GM12878 (cell line): ENCODE measurements around the gene MNAT1. TPM values are rescaled to one million over a fixed set of nuclear protein-coding genes. Genes with fewer than 3 reads are reported as not detected.
A peak's percentile ranks its signal among the peaks of the same experiment; 100 is the strongest.

Source experiments
- BRCA1 ChIP-seq: IDR thresholded peaks from 2 replicates; pipeline ENCODE4 v1.6.1; 2011; ENCODE audit warnings: low read depth, low read length, improper control_type of control experiment
- HDGF ChIP-seq: fragments of 450-650 bp; IDR thresholded peaks from 2 replicates; pipeline ENCODE4 v1.6.1; 2016; ENCODE audit warnings: antibody characterized with exemption
- KAT2A ChIP-seq: conservative IDR thresholded peaks from 2 replicates; pipeline ENCODE4 v1.6.1; 2011; ENCODE audit warnings: low read depth, low read length; ENCODE audit not compliant: control insufficient read depth
- MYC ChIP-seq: IDR thresholded peaks from 2 replicates; pipeline ENCODE4 v1.6.1; 2011; ENCODE audit warnings: mild to moderate bottlenecking, low read length, moderate library complexity, inconsistent platforms; ENCODE audit not compliant: insufficient read depth, insufficient replicate concordance, insufficient read length, severe bottlenecking
- NBN ChIP-seq: fragments of 450-650 bp; IDR thresholded peaks from 2 replicates; pipeline ENCODE4 v1.6.1; 2016
- NR2C1 ChIP-seq: fragments of 450-650 bp; IDR thresholded peaks from 2 replicates; pipeline ENCODE4 v1.6.1; 2017; ENCODE audit warnings: antibody characterized with exemption, mild to moderate bottlenecking, moderate library complexity
- PAX8 ChIP-seq: fragments of 450-650 bp; IDR thresholded peaks from 2 replicates; pipeline ENCODE4 v1.6.1; 2017; ENCODE audit warnings: mild to moderate bottlenecking, moderate library complexity
- RELA ChIP-seq: fragments of 450-650 bp; IDR thresholded peaks from 2 replicates; pipeline ENCODE4 v1.8.0; 2014; ENCODE audit warnings: borderline replicate concordance; ENCODE audit not compliant: partially characterized antibody
- SMC3 ChIP-seq: IDR thresholded peaks from 2 replicates; pipeline ENCODE4 v1.6.1; 2011; ENCODE audit warnings: low read length, improper control_type of control experiment, borderline replicate concordance
- SPI1 ChIP-seq: IDR thresholded peaks from 2 replicates; pipeline ENCODE4 v1.6.1; 2011; ENCODE audit warnings: low read depth, mild to moderate bottlenecking, low read length, moderate library complexity, borderline replicate concordance; ENCODE audit not compliant: insufficient read depth
- SRF ChIP-seq, 2 experiments: IDR thresholded peaks; 2 replicates each; pipeline ENCODE4 v1.6.1; 2011; ENCODE audit warnings: low read depth in 2 of 2, low read length in 2 of 2, mild to moderate bottlenecking in 1 of 2, moderate library complexity in 1 of 2
- STAT1 ChIP-seq: fragments of 450-650 bp; conservative IDR thresholded peaks from 2 replicates; pipeline ENCODE4 v1.6.1; 2014; ENCODE audit warnings: antibody characterized with exemption, mild to moderate bottlenecking
- TBL1XR1 ChIP-seq: IDR thresholded peaks from 2 replicates; pipeline ENCODE4 v1.6.1; 2012; ENCODE audit warnings: low read depth, low read length, improper control_type of control experiment
- TCF12 ChIP-seq: IDR thresholded peaks from 2 replicates; pipeline ENCODE4 v1.6.1; 2011; ENCODE audit warnings: low read depth, mild to moderate bottlenecking, low read length
- WRNIP1 ChIP-seq: IDR thresholded peaks from 2 replicates; pipeline ENCODE4 v1.6.1; 2011; ENCODE audit warnings: low read depth, low read length, improper control_type of control experiment, borderline replicate concordance
- YBX1 ChIP-seq: fragments of 450-650 bp; IDR thresholded peaks from 2 replicates; pipeline ENCODE4 v1.6.1; 2016; ENCODE audit warnings: antibody characterized with exemption
- ZNF24 ChIP-seq: fragments of 450-650 bp; IDR thresholded peaks from 2 replicates; pipeline ENCODE4 v1.6.1; 2017; ENCODE audit warnings: antibody characterized with exemption, mild to moderate bottlenecking
- polyA plus RNA-seq, 11 experiments: library from polyadenylated mRNA; depleted of rRNA in 4 of 11; unstranded in 6 of 11; stranded (reverse) in 5 of 11; fragments of >200 nt; fragmentation: Nextera tagmentation in 4 of 11; fragmentation: Illumina TruSeq in 1 of 11; extraction: Ambion mirVana in 4 of 11; extraction: Trizol in 1 of 11; gene quantifications; 1 replicate in 1 of 11; 2 replicates in 10 of 11; pipeline versions ENCODE4 v1.2.1 to v1.2.3, GENCODE V29; 2011 to 2016; ENCODE audit warnings: inconsistent platforms in 2 of 11, missing spikeins in 2 of 11, low read depth in 1 of 11
- total RNA-seq, 4 experiments: library from RNA; depleted of rRNA in 3 of 4; stranded (reverse); fragments of >200 nt in 3 of 4; fragmentation: Illumina TruSeq in 1 of 4; extraction: Trizol in 1 of 4; gene quantifications; 2 replicates each; pipeline versions ENCODE4 v1.2.1 to v1.2.3, GENCODE V29; 2013 to 2021
- TF ChIP-seq, protein P1 (sequence below): fragments of 450-650 bp; IDR thresholded peaks from 2 replicates; pipeline ENCODE4 v1.6.1; 2017; ENCODE audit warnings: mild to moderate bottlenecking, moderate library complexity
- TF ChIP-seq, protein P2 (sequence below): fragments of 150-350 bp; IDR thresholded peaks from 2 replicates; pipeline ENCODE4 v1.6.1; 2014; ENCODE audit warnings: mild to moderate bottlenecking, low read depth, low read length
- TF ChIP-seq, protein P3 (sequence below): fragments of 450-650 bp; IDR thresholded peaks from 2 replicates; pipeline ENCODE4 v1.6.1; 2016; ENCODE audit warnings: mild to moderate bottlenecking

The MNAT1 gene
- total and polyA plus RNA-seq, 10 of the 15 experiments (the other 5 are each of a cell fraction or from before 2014, with no cell fraction given), result 26.5 to 67.4 (median 40.8) TPM

DNA sequence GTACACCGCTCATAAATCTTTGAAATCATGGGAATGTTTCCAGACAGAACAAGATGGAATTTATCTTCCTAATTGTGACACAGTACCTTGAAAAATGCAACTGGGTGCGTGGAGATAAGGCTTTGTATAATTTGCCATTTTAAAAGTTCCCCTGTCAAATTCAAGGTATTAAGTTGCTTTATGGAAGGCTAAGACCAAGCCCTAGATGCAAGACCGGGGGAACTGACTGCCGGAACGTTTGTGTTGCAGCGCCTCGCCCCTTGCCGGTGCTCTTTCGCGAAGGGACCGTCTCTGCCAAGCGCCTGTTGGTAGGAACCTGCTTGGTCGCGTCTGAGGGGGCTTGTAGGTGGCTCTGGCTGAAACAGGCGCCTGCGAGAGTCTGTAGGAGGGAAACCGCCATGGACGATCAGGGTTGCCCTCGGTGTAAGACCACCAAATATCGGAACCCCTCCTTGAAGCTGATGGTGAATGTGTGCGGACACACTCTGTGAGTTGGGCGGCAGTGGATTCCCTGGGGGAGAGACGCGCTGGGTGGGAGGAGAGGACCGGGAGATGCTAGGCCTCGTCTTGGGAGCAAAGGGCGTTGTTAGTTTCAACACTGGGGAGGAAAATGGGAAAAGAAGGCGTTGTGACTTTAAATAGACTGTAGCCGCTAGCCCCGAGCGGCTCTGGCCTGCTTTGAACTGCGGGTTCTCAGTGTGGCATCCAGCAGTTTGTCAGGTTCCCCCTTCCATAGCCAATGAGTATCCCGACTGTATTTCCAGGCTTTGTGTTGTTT, at the start of gene MNAT1 (continued):
- TF ChIP-seq RELA (peak; percentile 67), KAT2A (no peak), BRCA1 (no peak), SRF (IDR thresholded peaks at IDR 0.05; ENCODE audit: low read depth in 2 of 2, low read length in 2 of 2) (peak in 1 of 2 experiments; percentile 89; a peak in 2 of 4 replicates), STAT1 (no peak), SMC3 (peak; percentile 28; the same call in 1 of the 2 replicates), PAX8 (no peak), TCF12 (peak; percentile 72), NR2C1 (no peak), WRNIP1 (no peak; the same call in 1 of the 2 replicates), HDGF (0 out of 2 replicates have a peak, but pooled peaks have one; percentile 35), MYC (no peak), SPI1 (no peak), YBX1 (no peak), ZNF24 (peak; percentile 80; the same call in 1 of the 2 replicates), TBL1XR1 (no peak), NBN (peak; percentile 88)
- TF ChIP-seq, protein P1, sequence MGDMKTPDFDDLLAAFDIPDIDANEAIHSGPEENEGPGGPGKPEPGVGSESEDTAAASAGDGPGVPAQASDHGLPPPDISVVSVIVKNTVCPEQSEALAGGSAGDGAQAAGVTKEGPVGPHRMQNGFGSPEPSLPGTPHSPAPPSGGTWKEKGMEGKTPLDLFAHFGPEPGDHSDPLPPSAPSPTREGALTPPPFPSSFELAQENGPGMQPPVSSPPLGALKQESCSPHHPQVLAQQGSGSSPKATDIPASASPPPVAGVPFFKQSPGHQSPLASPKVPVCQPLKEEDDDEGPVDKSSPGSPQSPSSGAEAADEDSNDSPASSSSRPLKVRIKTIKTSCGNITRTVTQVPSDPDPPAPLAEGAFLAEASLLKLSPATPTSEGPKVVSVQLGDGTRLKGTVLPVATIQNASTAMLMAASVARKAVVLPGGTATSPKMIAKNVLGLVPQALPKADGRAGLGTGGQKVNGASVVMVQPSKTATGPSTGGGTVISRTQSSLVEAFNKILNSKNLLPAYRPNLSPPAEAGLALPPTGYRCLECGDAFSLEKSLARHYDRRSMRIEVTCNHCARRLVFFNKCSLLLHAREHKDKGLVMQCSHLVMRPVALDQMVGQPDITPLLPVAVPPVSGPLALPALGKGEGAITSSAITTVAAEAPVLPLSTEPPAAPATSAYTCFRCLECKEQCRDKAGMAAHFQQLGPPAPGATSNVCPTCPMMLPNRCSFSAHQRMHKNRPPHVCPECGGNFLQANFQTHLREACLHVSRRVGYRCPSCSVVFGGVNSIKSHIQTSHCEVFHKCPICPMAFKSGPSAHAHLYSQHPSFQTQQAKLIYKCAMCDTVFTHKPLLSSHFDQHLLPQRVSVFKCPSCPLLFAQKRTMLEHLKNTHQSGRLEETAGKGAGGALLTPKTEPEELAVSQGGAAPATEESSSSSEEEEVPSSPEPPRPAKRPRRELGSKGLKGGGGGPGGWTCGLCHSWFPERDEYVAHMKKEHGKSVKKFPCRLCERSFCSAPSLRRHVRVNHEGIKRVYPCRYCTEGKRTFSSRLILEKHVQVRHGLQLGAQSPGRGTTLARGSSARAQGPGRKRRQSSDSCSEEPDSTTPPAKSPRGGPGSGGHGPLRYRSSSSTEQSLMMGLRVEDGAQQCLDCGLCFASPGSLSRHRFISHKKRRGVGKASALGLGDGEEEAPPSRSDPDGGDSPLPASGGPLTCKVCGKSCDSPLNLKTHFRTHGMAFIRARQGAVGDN, result no peak
- TF ChIP-seq, protein P2, sequence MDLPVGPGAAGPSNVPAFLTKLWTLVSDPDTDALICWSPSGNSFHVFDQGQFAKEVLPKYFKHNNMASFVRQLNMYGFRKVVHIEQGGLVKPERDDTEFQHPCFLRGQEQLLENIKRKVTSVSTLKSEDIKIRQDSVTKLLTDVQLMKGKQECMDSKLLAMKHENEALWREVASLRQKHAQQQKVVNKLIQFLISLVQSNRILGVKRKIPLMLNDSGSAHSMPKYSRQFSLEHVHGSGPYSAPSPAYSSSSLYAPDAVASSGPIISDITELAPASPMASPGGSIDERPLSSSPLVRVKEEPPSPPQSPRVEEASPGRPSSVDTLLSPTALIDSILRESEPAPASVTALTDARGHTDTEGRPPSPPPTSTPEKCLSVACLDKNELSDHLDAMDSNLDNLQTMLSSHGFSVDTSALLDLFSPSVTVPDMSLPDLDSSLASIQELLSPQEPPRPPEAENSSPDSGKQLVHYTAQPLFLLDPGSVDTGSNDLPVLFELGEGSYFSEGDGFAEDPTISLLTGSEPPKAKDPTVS, result no peak
- TF ChIP-seq, protein P3, sequence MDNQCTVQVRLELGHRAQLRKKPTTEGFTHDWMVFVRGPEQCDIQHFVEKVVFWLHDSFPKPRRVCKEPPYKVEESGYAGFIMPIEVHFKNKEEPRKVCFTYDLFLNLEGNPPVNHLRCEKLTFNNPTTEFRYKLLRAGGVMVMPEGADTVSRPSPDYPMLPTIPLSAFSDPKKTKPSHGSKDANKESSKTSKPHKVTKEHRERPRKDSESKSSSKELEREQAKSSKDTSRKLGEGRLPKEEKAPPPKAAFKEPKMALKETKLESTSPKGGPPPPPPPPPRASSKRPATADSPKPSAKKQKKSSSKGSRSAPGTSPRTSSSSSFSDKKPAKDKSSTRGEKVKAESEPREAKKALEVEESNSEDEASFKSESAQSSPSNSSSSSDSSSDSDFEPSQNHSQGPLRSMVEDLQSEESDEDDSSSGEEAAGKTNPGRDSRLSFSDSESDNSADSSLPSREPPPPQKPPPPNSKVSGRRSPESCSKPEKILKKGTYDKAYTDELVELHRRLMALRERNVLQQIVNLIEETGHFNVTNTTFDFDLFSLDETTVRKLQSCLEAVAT, result peak; percentile 74
